Pancreas (tissue), 10 donors: ENCODE data around the gene PROC. TPM values are rescaled to one million over a fixed set of nuclear protein-coding genes. Genes with fewer than 3 reads are reported as not detected.

ENCODE experiments used
- ATAC-seq, 4 donors: fragments of 200-7000 bp; cut with Tn5 transposase; one replicate each; pipeline versions ENCODE4 v1.8.0 to v1.9.1; 2020; ENCODE audit warnings: mild to moderate bottlenecking in 4 of 4, moderate library complexity in 4 of 4
- DNase-seq, 6 donors: peaks; one replicate each; pipeline ENCODE4 v3.0.0-alpha.2; 2020
- FAIRE-seq: peaks from 2 replicates; lab custom pipeline; 2012; peaks lifted over from hg19 to GRCh38; lab: Jason Lieb, UNC
- H3K27ac ChIP-seq, 4 donors: fragments of 200-600 bp; sonication (generic); 1 replicate in 3 of 4; 2 replicates in 1 of 4; pipeline versions ENCODE4 v1.5.0 to v1.8.0; 2020
- H3K27me3 ChIP-seq, 4 donors: fragments of 200-600 bp; one replicate each; pipeline ENCODE4 v1.8.0; 2021
- H3K36me3 ChIP-seq, 3 donors: fragments of 200-600 bp; sonication (generic) in 1 of 3; one replicate each; pipeline versions ENCODE4 v1.5.0 to v1.8.0; 2020 to 2021
- H3K4me1 ChIP-seq, 3 donors: fragments of 200-600 bp; one replicate each; pipeline ENCODE4 v1.8.0; 2021
- H3K4me3 ChIP-seq, 4 donors: fragments of 200-600 bp; sonication (generic) in 2 of 4; one replicate each; pipeline versions ENCODE4 v1.5.0 to v1.8.0; 2020 to 2021
- H3K9me3 ChIP-seq, 4 donors: fragments of 200-600 bp; one replicate each; pipeline ENCODE4 v1.8.0; 2021
- WGBS, 2 donors: extraction: QIAGEN DNeasy Blood & Tissue Kit; methylation state at CpG; one replicate each; pipeline ENCODE4 v1.1.7; 2013; 5-methylcytosine and 5-hydroxymethylcytosine counted together
- intact Hi-C, 3 donors: fragments of 100-400 bp; cut with DNase I; formaldehyde crosslinking; loops; one replicate each; pipeline versions ENCODE4 v1.11.1 to v1.14.2; 2022
- polyA plus RNA-seq, 2 donors: library from polyadenylated mRNA; stranded (reverse); fragments of 200-250 nt; gene quantifications; one replicate each; pipeline ENCODE4 v1.2.3, GENCODE V29; 2013
- total RNA-seq, 6 donors: library from RNA; stranded (reverse); fragmentation: NEBNext Ultra II Directional in 4 of 6; extraction: Animal tissue kit (Norgen Biotek cat#: 25700) in 4 of 6; gene quantifications; one replicate each; pipeline versions ENCODE4 v1.2.1 to v1.2.4, GENCODE V29; 2021 to 2023
- TF ChIP-seq, protein P1 (sequence below), 4 donors: fragments of 200-600 bp; sonication (generic) in 3 of 4; IDR thresholded peaks; one replicate each; pipeline versions ENCODE4 v1.5.0 to v1.8.0; 2021; ENCODE audit warnings: antibody characterized with exemption in 4 of 4
- donor health status: healthy with polysubstance abuse.
- donor health status: DM: no; HTN: no; CAD: no; lungs with moderate emphysema.
- donor health status: DM: no; HTN: no; CAD: no.
- donor health status: control.
- donor health status: control.
- donor health status: Bipolar disorder and iron deficiency.
- donor health status: DM: yes; HTN: yes; CAD: no.
- donor health status: DM: no; HTN: no; CAD: no.
- donor health status: DM: no; HTN: no; CAD: no.
- donor health status: DM: yes; HTN: yes; CAD: no.

PROC gene
- total and polyA plus RNA-seq, 8 donors, result 0.26 to 3.2 (median 0.86) TPM; not detected in 3

DNA sequence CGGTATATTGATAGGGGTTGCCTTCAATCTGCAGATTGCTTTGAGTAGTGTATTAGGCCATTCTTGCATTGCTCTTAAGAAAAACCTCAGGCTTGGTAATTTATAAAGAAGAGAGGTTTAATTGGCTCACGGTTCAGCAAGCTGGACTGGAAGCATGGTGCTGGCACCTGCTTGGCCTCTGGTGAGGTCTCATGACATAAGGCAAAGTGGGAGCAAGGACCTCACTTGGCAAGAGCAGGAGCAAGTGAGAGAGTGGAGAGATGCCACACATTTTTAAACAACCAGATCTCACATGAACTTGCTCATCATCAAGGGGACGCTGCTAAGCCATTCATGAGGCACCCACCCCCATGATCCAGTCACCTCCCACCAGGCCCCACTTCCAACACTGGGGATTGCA is 35.4 kb upstream of the PROC start:
- ATAC-seq (no peak), DNase-seq (no peak), FAIRE-seq (no peak)
- no peak overlapping the region for H3K4me3 ChIP-seq
- peaks cover 0 to 17% (median 16%) of the 10 kb centered on the region in 3 donors for H3K4me1 ChIP-seq
- no peaks in the 10 kb centered on the region for H3K36me3 ChIP-seq
- intact Hi-C loops, result no loop called here
- WGBS, 2 donors, result 71 to 77% methylated on average over 3 of the region's 3 CpGs
- TF ChIP-seq, protein P1, sequence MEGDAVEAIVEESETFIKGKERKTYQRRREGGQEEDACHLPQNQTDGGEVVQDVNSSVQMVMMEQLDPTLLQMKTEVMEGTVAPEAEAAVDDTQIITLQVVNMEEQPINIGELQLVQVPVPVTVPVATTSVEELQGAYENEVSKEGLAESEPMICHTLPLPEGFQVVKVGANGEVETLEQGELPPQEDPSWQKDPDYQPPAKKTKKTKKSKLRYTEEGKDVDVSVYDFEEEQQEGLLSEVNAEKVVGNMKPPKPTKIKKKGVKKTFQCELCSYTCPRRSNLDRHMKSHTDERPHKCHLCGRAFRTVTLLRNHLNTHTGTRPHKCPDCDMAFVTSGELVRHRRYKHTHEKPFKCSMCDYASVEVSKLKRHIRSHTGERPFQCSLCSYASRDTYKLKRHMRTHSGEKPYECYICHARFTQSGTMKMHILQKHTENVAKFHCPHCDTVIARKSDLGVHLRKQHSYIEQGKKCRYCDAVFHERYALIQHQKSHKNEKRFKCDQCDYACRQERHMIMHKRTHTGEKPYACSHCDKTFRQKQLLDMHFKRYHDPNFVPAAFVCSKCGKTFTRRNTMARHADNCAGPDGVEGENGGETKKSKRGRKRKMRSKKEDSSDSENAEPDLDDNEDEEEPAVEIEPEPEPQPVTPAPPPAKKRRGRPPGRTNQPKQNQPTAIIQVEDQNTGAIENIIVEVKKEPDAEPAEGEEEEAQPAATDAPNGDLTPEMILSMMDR (IDR thresholded peaks at IDR 0.05), result no peak
- no peaks in the 10 kb centered on the region for H3K9me3 ChIP-seq
- H3K27ac ChIP-seq, result no peak overlapping the region
- no peaks in the 10 kb centered on the region for H3K27me3 ChIP-seq

DNA sequence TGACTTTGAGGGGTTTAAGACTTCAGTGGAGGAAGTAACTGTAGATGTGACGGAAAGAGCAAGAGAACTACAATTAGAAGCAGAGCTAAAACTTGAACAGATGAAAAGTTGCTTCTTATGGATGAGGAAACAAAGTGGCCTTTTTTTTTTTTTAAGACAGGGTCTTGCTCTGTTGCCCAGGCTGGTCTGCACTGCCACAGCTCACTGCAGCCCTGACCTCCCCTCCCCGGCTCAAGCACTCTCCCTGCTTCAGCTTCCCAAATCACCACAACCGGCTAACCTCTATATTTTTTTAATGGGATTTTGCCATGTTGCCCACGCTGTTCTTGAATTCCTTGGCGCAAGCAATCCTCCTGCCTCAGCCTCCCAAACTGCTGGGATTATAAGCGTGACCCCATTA is 33.7 kb upstream of the PROC start:
- 90 to 93% methylated on average over 6 of the region's 6 CpGs for WGBS, 2 donors
- H3K4me1 ChIP-seq, result peaks cover 0 to 29% (median 29%) of the 10 kb centered on the region in 3 donors
- FAIRE-seq, result no peak

DNA sequence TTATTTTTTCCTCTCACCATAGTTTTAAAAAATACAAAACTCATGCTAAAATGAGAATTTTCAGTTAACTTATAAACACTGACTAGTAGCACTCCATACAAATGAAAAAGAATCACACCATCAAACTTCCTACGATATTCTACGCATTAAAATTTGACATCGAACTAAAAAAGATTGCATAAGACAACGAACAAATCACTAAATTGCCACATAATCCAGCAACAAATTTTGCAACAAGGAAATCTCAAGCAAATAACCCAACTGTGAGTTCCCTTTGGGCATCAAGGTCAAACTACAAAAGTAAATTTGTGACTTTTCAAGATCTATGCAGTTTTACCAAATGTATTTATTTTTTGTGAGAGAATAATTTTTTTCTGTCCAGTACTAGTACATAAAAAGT is 32.0 kb upstream of the PROC start:
- H3K27me3 ChIP-seq, result no peaks in the 10 kb centered on the region
- H3K27ac ChIP-seq, result peak overlapping the region in 2 of 4 donors; percentile 100
- TF ChIP-seq, protein P1 (IDR thresholded peaks at IDR 0.05), result no peak
- ATAC-seq, result no peak
- H3K9me3 ChIP-seq, result no peaks in the 10 kb centered on the region
- 10 to 16% methylated on average over 4 of the region's 4 CpGs for WGBS, 2 donors
- peaks cover 0 to 32% (median 29%) of the 10 kb centered on the region in 3 donors for H3K4me1 ChIP-seq
- intact Hi-C loops, result no loop called here
- no peak for DNase-seq
- H3K36me3 ChIP-seq, result no peaks in the 10 kb centered on the region
- H3K4me3 ChIP-seq, result peak overlapping the region in 3 of 4 donors; percentile 92 to 99 (median 97)
- no peak for FAIRE-seq

More for the DNA sequence above, 33.7 kb upstream of the PROC start:
- TF ChIP-seq, protein P1 (IDR thresholded peaks at IDR 0.05), result no peak
- DNase-seq (no peak), ATAC-seq (no peak)
- Histone ChIP-seq H3K4me3 (no peak overlapping the region), H3K27ac (no peak overlapping the region), H3K36me3 (no peaks in the 10 kb centered on the region), H3K9me3 (no peaks in the 10 kb centered on the region), H3K27me3 (no peaks in the 10 kb centered on the region)
- intact Hi-C loops, result no loop called here

DNA sequence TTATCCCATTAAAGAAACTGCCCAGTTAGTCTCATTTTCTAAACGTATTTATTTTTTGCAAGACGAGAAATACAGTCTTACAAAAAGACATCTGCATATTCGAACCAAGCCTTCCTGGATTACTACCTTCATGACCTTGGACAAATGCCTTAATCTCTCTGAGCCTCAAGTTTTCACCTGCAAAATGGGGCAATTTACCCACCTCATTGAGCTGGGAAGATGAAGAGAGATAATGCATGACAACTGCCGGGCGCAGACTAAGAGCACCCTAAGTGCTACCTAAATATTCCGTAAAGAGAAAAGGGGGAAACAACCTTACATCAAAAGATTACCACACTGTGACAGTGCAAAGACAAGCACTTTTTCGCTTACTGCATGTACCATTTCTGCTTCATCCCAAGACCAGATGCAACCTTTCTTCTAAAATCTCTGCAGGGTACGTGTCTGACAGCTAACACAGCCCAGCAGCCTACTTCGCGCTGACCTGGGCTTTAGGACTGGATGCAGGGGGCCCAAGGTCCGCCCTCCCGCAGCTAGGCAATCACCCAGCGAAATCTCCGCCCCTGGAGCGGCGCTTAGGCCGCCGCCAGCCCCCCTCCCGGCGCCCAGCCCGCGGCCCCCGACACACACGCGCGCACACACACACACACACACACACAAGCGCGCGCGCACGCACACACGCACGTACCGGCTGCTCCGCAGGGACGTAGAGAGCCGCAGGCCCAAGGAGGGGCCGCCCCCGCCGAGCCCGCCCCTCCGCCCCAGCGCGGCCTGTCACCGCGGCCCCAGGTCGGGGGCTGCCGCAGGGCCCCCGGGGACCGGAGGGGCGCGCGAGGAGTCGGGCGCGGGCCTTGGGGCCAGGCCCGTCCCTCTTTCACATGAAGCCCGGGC is 31.2 kb upstream of the PROC start:
- H3K36me3 ChIP-seq, result no peaks in the 10 kb centered on the region
- intact Hi-C loops, result no loop called here
- FAIRE-seq, result no peak
- TF ChIP-seq, protein P1 (IDR thresholded peaks at IDR 0.05), result no peak
- ATAC-seq, result peak; percentile 71 to 85 (median 76)
- 0 to 1% methylated on average over 32 to 58 of the region's 58 CpGs for WGBS, 2 donors
- peak overlapping the region; percentile 100 for H3K27ac ChIP-seq
- no peaks in the 10 kb centered on the region for H3K27me3 ChIP-seq
- no peaks in the 10 kb centered on the region for H3K9me3 ChIP-seq
- DNase-seq, result peak; percentile 76 to 95 (median 84)
- H3K4me3 ChIP-seq, result peak overlapping the region; percentile 58 to 99 (median 94)
- H3K4me1 ChIP-seq, result peaks cover 0 to 32% (median 29%) of the 10 kb centered on the region in 3 donors
